ENCODE results near the gene ATF6. TPM values are rescaled to one million over a fixed set of nuclear protein-coding genes. Genes with fewer than 3 reads are reported as not detected.
A peak's percentile ranks its signal among the peaks of the same experiment; 100 is the strongest.

Gene ATF6
- total and polyA plus RNA-seq, 2 donors (not counting 1 experiment from before 2014, with no cell fraction given) = 25.3 to 27.4 TPM

DNA sequence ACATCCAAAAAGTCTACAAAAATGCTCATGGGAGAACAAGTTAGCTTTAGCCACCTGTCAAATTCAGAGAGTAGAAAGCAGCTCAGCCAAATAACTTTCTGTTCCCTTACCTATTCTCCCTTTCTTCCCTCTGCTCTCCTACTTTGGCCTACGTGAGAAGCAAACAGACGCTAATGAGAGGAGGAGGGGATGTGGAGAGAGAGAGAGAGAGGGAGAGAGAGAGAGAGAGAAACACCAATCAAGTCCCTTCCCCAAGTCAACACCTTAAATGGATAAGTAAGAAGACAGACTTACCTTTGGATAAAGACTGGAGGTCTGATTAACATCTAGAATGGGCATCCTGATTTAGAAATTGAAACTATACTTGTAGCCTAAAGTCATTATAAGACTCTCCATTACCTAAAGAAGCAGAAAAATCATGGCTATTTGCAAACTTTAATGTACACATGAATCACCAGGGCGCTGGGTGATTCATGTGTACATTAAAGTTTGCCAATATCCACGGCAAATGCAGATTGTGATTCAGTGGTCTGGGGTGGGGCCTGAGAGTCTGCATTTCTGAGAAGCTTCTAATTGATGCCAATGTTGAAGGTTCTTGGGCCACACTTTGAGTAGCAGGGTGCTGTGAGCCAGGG, 29.7 kb upstream of the ATF6 start:
- TF ChIP-seq EZH2 (IDR thresholded peaks at IDR 0.05; ENCODE audit: low read length, missing control alignments) = no peak
- TF ChIP-seq, protein P1, sequence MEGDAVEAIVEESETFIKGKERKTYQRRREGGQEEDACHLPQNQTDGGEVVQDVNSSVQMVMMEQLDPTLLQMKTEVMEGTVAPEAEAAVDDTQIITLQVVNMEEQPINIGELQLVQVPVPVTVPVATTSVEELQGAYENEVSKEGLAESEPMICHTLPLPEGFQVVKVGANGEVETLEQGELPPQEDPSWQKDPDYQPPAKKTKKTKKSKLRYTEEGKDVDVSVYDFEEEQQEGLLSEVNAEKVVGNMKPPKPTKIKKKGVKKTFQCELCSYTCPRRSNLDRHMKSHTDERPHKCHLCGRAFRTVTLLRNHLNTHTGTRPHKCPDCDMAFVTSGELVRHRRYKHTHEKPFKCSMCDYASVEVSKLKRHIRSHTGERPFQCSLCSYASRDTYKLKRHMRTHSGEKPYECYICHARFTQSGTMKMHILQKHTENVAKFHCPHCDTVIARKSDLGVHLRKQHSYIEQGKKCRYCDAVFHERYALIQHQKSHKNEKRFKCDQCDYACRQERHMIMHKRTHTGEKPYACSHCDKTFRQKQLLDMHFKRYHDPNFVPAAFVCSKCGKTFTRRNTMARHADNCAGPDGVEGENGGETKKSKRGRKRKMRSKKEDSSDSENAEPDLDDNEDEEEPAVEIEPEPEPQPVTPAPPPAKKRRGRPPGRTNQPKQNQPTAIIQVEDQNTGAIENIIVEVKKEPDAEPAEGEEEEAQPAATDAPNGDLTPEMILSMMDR (conservative IDR thresholded peaks at IDR 0.05 in 1 of 2, IDR thresholded peaks at IDR 0.05 in 1 of 2; ENCODE audit: low read depth in 1 of 2, low read length in 2 of 2) = no peak
- Histone ChIP-seq H3K9ac (ENCODE audit: insufficient read depth, low read length) (no peak overlapping the region), H3K4me1 (ENCODE audit: control insufficient read depth, extremely low read depth, insufficient read depth, low read length) (peaks cover 5% of the 10 kb centered on the region), H3K79me2 (ENCODE audit: control insufficient read depth, insufficient read depth, low read length) (no peaks in the 10 kb centered on the region), H3K9me3 (ENCODE audit: control insufficient read depth, insufficient read depth, low read depth, low read length) (no peaks in the 10 kb centered on the region), H3K27ac (ENCODE audit: insufficient read depth, low read length) (no peak overlapping the region), H3K36me3 (ENCODE audit: control insufficient read depth, insufficient read depth, low read length) (no peaks in the 10 kb centered on the region), H4K20me1 (ENCODE audit: control insufficient read depth, extremely low read depth, insufficient read depth, low read length) (no peaks in the 10 kb centered on the region), H3K4me2 (ENCODE audit: extremely low read depth, insufficient read depth, low read length) (peak overlapping the region; percentile 7), H2AFZ (ENCODE audit: low read length) (peak overlapping the region; percentile 4), H3K27me3 (ENCODE audit: control insufficient read depth, insufficient read depth, low read length) (no peaks in the 10 kb centered on the region), H3K4me3 (replicated peaks in 1 of 4; ENCODE audit: control extremely low read depth in 1 of 4, insufficient read depth in 1 of 4, low read depth in 3 of 4, low read length in 4 of 4) (no peak overlapping the region)
- peak in 1 of 2 donors; percentile 39 for DNase-seq (ENCODE audit: low read depth in 2 of 2)

DNA sequence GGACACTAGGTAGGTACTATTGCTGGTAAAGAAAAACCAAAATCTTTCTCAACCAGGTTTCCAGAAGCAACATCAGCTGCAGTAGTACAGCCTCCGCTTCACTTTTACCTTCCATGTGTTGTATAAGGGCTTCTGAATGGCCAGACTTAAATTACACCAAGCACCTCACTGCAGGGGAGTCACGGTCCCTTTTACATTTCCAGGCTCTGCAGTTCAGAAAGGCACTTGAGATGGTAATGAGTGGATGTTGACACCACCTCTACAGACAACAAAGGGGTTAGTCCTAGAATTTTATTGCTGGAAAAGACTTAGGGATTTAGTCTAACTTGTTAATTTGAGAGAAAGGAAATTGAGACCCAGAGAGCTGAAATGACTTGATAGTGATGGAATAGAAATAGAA, 28.5 kb upstream of the ATF6 start:
- Histone ChIP-seq H3K27me3 (ENCODE audit: control insufficient read depth, insufficient read depth, low read length) (no peaks in the 10 kb centered on the region), H3K4me2 (ENCODE audit: extremely low read depth, insufficient read depth, low read length) (no peak overlapping the region), H2AFZ (ENCODE audit: low read length) (no peak overlapping the region)

DNA sequence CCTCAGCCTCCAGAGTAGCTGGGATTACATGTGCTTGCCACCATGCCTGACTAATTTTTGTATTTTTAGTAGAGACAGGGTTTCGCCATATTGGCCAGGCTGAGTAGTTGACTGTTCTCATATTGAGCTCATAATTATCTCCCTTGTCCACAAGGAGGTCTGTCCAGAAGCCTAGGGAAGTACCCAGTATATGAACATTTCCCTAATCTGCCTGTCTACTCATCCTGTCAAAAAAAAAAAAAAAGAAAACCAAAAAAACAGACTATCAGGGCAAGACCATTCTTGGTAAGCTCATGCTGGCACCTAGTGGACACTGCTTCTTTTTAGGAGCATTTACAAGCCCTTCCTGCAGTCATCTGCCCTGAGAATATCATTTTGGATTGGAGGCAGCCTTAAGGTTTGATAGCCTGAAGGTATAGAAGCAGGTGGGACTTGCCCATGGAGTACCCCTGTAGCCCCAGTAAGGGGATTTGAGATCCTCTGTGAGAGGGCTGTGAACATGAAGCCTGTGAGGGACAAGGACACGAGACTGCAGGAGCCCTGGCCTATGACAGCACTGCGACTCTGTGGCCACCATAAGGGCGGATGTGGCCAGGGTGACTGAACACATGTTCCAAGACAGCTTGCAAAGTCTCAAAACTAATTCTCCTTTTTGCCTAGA, 27.4 kb upstream of the ATF6 start:
- H3K4me3 ChIP-seq (replicated peaks in 1 of 4; ENCODE audit: control extremely low read depth in 1 of 4, insufficient read depth in 1 of 4, low read depth in 3 of 4, low read length in 4 of 4) = no peak overlapping the region
- no peak overlapping the region for H3K9ac ChIP-seq (ENCODE audit: insufficient read depth, low read length)
- TF ChIP-seq, protein P1 (conservative IDR thresholded peaks at IDR 0.05 in 1 of 2, IDR thresholded peaks at IDR 0.05 in 1 of 2; ENCODE audit: low read depth in 1 of 2, low read length in 2 of 2) = peak; percentile 54 to 67
- no peak for TF ChIP-seq EZH2 (IDR thresholded peaks at IDR 0.05; ENCODE audit: low read length, missing control alignments)
- H3K4me1 ChIP-seq (ENCODE audit: control insufficient read depth, extremely low read depth, insufficient read depth, low read length) = peaks cover 3% of the 10 kb centered on the region
- H3K27me3 ChIP-seq (ENCODE audit: control insufficient read depth, insufficient read depth, low read length) = no peaks in the 10 kb centered on the region
- H3K79me2 ChIP-seq (ENCODE audit: control insufficient read depth, insufficient read depth, low read length) = no peaks in the 10 kb centered on the region
- no peaks in the 10 kb centered on the region for H3K9me3 ChIP-seq (ENCODE audit: control insufficient read depth, insufficient read depth, low read depth, low read length)
- H3K27ac ChIP-seq (ENCODE audit: insufficient read depth, low read length) = no peak overlapping the region
- no peaks in the 10 kb centered on the region for H4K20me1 ChIP-seq (ENCODE audit: control insufficient read depth, extremely low read depth, insufficient read depth, low read length)
- H3K4me2 ChIP-seq (ENCODE audit: extremely low read depth, insufficient read depth, low read length) = no peak overlapping the region
- H3K36me3 ChIP-seq (ENCODE audit: control insufficient read depth, insufficient read depth, low read length) = no peaks in the 10 kb centered on the region
- peak; percentile 74 to 84 for DNase-seq (ENCODE audit: low read depth in 2 of 2)
- no peak overlapping the region for H2AFZ ChIP-seq (ENCODE audit: low read length)

More for the DNA sequence above, 28.5 kb upstream of the ATF6 start:
- H3K9ac ChIP-seq (ENCODE audit: insufficient read depth, low read length) = no peak overlapping the region
- H3K36me3 ChIP-seq (ENCODE audit: control insufficient read depth, insufficient read depth, low read length) = no peaks in the 10 kb centered on the region
- no peaks in the 10 kb centered on the region for H4K20me1 ChIP-seq (ENCODE audit: control insufficient read depth, extremely low read depth, insufficient read depth, low read length)
- no peaks in the 10 kb centered on the region for H3K79me2 ChIP-seq (ENCODE audit: control insufficient read depth, insufficient read depth, low read length)
- H3K27ac ChIP-seq (ENCODE audit: insufficient read depth, low read length) = no peak overlapping the region
- peaks cover 5% of the 10 kb centered on the region for H3K4me1 ChIP-seq (ENCODE audit: control insufficient read depth, extremely low read depth, insufficient read depth, low read length)
- H3K9me3 ChIP-seq (ENCODE audit: control insufficient read depth, insufficient read depth, low read depth, low read length) = no peaks in the 10 kb centered on the region
- no peak overlapping the region for H3K4me3 ChIP-seq (replicated peaks in 1 of 4; ENCODE audit: control extremely low read depth in 1 of 4, insufficient read depth in 1 of 4, low read depth in 3 of 4, low read length in 4 of 4)
- no peak for DNase-seq (ENCODE audit: low read depth in 2 of 2)
- TF ChIP-seq EZH2 (IDR thresholded peaks at IDR 0.05; ENCODE audit: low read length, missing control alignments) = no peak
- TF ChIP-seq, protein P1 (conservative IDR thresholded peaks at IDR 0.05 in 1 of 2, IDR thresholded peaks at IDR 0.05 in 1 of 2; ENCODE audit: low read depth in 1 of 2, low read length in 2 of 2) = no peak

Measured in fibroblast of lung (primary cell).